Measurements from ENCODE around the gene ESAM.

ESAM gene

GRCh38 chr11:124724979-124725718 is 36.9 kb downstream of the ESAM start:
- Histone ChIP-seq H3K27ac (ENCODE audit: low read length) (no peak overlapping the region), H3K36me3 (ENCODE audit: control insufficient read depth in 1 of 2, insufficient read depth in 2 of 2, low read length in 2 of 2) (no peaks in the 10 kb centered on the region), H3K4me1 (ENCODE audit: control insufficient read depth in 1 of 2, insufficient read depth in 2 of 2, low read length in 2 of 2) (peaks cover 0 to 7% of the 10 kb centered on the region in 2 donors), H3K27me3 (ENCODE audit: low read depth, low read length) (no peaks in the 10 kb centered on the region), H3K4me3 (ENCODE audit: low read depth in 1 of 2, low read length in 2 of 2) (no peak overlapping the region), H3K9me3 (ENCODE audit: control insufficient read depth in 1 of 2, low read length in 2 of 2) (no peaks in the 10 kb centered on the region)

GRCh38 chr11:124722176-124722575 is 39.9 kb downstream of the ESAM start:
- H3K9me3 ChIP-seq (ENCODE audit: control insufficient read depth in 1 of 2, low read length in 2 of 2): no peaks in the 10 kb centered on the region
- H3K27me3 ChIP-seq (ENCODE audit: low read depth, low read length): peaks cover 25% of the 10 kb centered on the region
- no peaks in the 10 kb centered on the region for H3K36me3 ChIP-seq (ENCODE audit: control insufficient read depth in 1 of 2, insufficient read depth in 2 of 2, low read length in 2 of 2)
- no peak overlapping the region for H3K27ac ChIP-seq (ENCODE audit: low read length)
- H3K4me3 ChIP-seq (ENCODE audit: low read depth in 1 of 2, low read length in 2 of 2): no peak overlapping the region
- H3K4me1 ChIP-seq (ENCODE audit: control insufficient read depth in 1 of 2, insufficient read depth in 2 of 2, low read length in 2 of 2): peaks cover 0 to 7% of the 10 kb centered on the region in 2 donors

GRCh38 chr11:124719534-124719933 is 42.6 kb downstream of the ESAM start:
- peaks cover 25% of the 10 kb centered on the region for H3K27me3 ChIP-seq (ENCODE audit: low read depth, low read length)
- no peak overlapping the region for H3K27ac ChIP-seq (ENCODE audit: low read length)
- no peak overlapping the region for H3K4me3 ChIP-seq (ENCODE audit: low read depth in 1 of 2, low read length in 2 of 2)

GRCh38 chr11:124718801-124719200 is 43.3 kb downstream of the ESAM start:
- H3K4me1 ChIP-seq (ENCODE audit: control insufficient read depth in 1 of 2, insufficient read depth in 2 of 2, low read length in 2 of 2): no peaks in the 10 kb centered on the region
- H3K4me3 ChIP-seq (ENCODE audit: low read depth in 1 of 2, low read length in 2 of 2): no peak overlapping the region
- H3K27me3 ChIP-seq (ENCODE audit: low read depth, low read length): peaks cover 25% of the 10 kb centered on the region
- H3K27ac ChIP-seq (ENCODE audit: low read length): no peak overlapping the region
- no peaks in the 10 kb centered on the region for H3K36me3 ChIP-seq (ENCODE audit: control insufficient read depth in 1 of 2, insufficient read depth in 2 of 2, low read length in 2 of 2)
- no peaks in the 10 kb centered on the region for H3K9me3 ChIP-seq (ENCODE audit: control insufficient read depth in 1 of 2, low read length in 2 of 2)

More at GRCh38 chr11:124719534-124719933, 42.6 kb downstream of the ESAM start:
- Histone ChIP-seq H3K9me3 (ENCODE audit: control insufficient read depth in 1 of 2, low read length in 2 of 2) (no peaks in the 10 kb centered on the region), H3K4me1 (ENCODE audit: control insufficient read depth in 1 of 2, insufficient read depth in 2 of 2, low read length in 2 of 2) (no peaks in the 10 kb centered on the region), H3K36me3 (ENCODE audit: control insufficient read depth in 1 of 2, insufficient read depth in 2 of 2, low read length in 2 of 2) (no peaks in the 10 kb centered on the region)

GRCh38 chr11:124717786-124718651 is 44.1 kb downstream of the ESAM start:
- H3K4me3 ChIP-seq (ENCODE audit: low read depth in 1 of 2, low read length in 2 of 2): peak overlapping the region; percentile 49 to 59
- no peaks in the 10 kb centered on the region for H3K9me3 ChIP-seq (ENCODE audit: control insufficient read depth in 1 of 2, low read length in 2 of 2)
- H3K36me3 ChIP-seq (ENCODE audit: control insufficient read depth in 1 of 2, insufficient read depth in 2 of 2, low read length in 2 of 2): no peaks in the 10 kb centered on the region
- H3K4me1 ChIP-seq (ENCODE audit: control insufficient read depth in 1 of 2, insufficient read depth in 2 of 2, low read length in 2 of 2): no peaks in the 10 kb centered on the region
- H3K27me3 ChIP-seq (ENCODE audit: low read depth, low read length): peaks cover 25% of the 10 kb centered on the region
- H3K27ac ChIP-seq (ENCODE audit: low read length): no peak overlapping the region

GRCh38 chr11:124717421-124717785 is 44.7 kb downstream of the ESAM start:
- H3K27me3 ChIP-seq (ENCODE audit: low read depth, low read length): peaks cover 25% of the 10 kb centered on the region
- H3K9me3 ChIP-seq (ENCODE audit: control insufficient read depth in 1 of 2, low read length in 2 of 2): no peaks in the 10 kb centered on the region
- H3K27ac ChIP-seq (ENCODE audit: low read length): no peak overlapping the region
- H3K4me1 ChIP-seq (ENCODE audit: control insufficient read depth in 1 of 2, insufficient read depth in 2 of 2, low read length in 2 of 2): no peaks in the 10 kb centered on the region
- peak overlapping the region; percentile 49 to 59 for H3K4me3 ChIP-seq (ENCODE audit: low read depth in 1 of 2, low read length in 2 of 2)
- no peaks in the 10 kb centered on the region for H3K36me3 ChIP-seq (ENCODE audit: control insufficient read depth in 1 of 2, insufficient read depth in 2 of 2, low read length in 2 of 2)

GRCh38 chr11:124716591-124716990 is 45.5 kb downstream of the ESAM start:
- no peaks in the 10 kb centered on the region for H3K9me3 ChIP-seq (ENCODE audit: control insufficient read depth in 1 of 2, low read length in 2 of 2)
- no peak overlapping the region for H3K4me3 ChIP-seq (ENCODE audit: low read depth in 1 of 2, low read length in 2 of 2)
- peaks cover 25% of the 10 kb centered on the region for H3K27me3 ChIP-seq (ENCODE audit: low read depth, low read length)
- no peak overlapping the region for H3K27ac ChIP-seq (ENCODE audit: low read length)
- H3K36me3 ChIP-seq (ENCODE audit: control insufficient read depth in 1 of 2, insufficient read depth in 2 of 2, low read length in 2 of 2): no peaks in the 10 kb centered on the region
- no peaks in the 10 kb centered on the region for H3K4me1 ChIP-seq (ENCODE audit: control insufficient read depth in 1 of 2, insufficient read depth in 2 of 2, low read length in 2 of 2)

- Histone ChIP-seq H3K4me3 (ENCODE audit: low read depth in 1 of 2, low read length in 2 of 2) (no peak overlapping the region), H3K9me3 (ENCODE audit: control insufficient read depth in 1 of 2, low read length in 2 of 2) (peaks cover 4 to 7% of the 10 kb centered on the region in 2 donors), H3K27me3 (ENCODE audit: low read depth, low read length) (peaks cover 1% of the 10 kb centered on the region), H3K27ac (ENCODE audit: low read length) (no peak overlapping the region), H3K4me1 (ENCODE audit: control insufficient read depth in 1 of 2, insufficient read depth in 2 of 2, low read length in 2 of 2) (no peaks in the 10 kb centered on the region), H3K36me3 (ENCODE audit: control insufficient read depth in 1 of 2, insufficient read depth in 2 of 2, low read length in 2 of 2) (no peaks in the 10 kb centered on the region)
Measured at GRCh38 chr11:124712392-124712791, 49.7 kb downstream of the ESAM start.

- H3K27ac ChIP-seq (ENCODE audit: low read length): no peak overlapping the region
- peak overlapping the region in 1 of 2 donors; percentile 22 for H3K4me3 ChIP-seq (ENCODE audit: low read depth in 1 of 2, low read length in 2 of 2)
- no peaks in the 10 kb centered on the region for H3K4me1 ChIP-seq (ENCODE audit: control insufficient read depth in 1 of 2, insufficient read depth in 2 of 2, low read length in 2 of 2)
- H3K36me3 ChIP-seq (ENCODE audit: control insufficient read depth in 1 of 2, insufficient read depth in 2 of 2, low read length in 2 of 2): no peaks in the 10 kb centered on the region
- H3K9me3 ChIP-seq (ENCODE audit: control insufficient read depth in 1 of 2, low read length in 2 of 2): peaks cover 4 to 7% of the 10 kb centered on the region in 2 donors
- H3K27me3 ChIP-seq (ENCODE audit: low read depth, low read length): no peaks in the 10 kb centered on the region
Measured at GRCh38 chr11:124707829-124708228, 54.3 kb downstream of the ESAM start.

Measured in muscle layer of duodenum (tissue), 2 donors.